ENCODE measurements around the gene PCBP3. TPM values are rescaled to one million over a fixed set of nuclear protein-coding genes. Genes with fewer than 3 reads are reported as not detected.

PCBP3 gene
- total RNA-seq, 1 donor from 2014 or later = 3.8 TPM

DNA sequence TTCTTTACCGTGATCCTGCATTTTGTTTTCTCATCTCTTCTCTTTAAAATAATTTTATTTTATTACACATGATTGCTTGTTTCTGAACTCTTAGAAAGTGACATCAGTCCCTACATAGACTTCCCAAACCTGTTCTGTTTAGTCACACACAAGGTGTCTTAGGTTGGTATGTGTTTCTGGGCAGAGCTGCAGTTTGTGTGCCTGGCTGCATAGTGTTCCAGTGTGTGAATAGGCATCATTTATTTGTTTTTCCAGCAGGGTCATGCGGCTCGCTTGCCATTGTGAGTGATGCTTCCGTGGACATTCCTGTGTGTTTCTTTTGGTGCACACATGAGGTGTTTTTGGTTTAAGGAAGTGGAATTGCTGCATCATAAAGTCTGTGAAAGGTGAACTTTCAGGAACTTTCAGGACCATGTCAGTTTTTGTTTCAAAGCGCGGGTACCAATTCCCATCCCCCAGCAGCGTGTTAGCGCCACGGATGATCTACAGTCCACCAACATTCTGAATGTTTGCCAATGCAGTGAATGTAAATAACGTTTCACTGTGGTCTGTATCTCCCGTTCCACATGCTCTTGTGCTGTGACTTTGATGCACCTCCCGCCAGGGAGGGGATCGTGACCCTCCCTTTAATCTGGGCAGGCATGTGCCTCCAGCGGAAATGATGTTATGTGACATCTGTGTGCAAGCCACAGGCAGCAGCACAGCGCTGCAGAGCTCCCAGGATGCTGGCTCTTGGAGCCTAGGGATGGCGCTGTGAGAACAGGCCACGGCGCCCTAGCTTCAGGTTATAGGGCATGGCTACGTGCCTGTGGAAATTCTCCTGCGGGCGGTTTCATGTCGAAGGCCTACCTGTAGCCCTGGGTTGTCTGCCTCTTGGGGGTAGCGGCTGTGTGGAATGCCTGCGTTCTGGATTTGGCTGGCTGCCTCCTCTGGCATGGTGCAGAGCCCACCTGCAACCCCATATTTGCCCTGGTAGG, 193.5 kb downstream of the PCBP3 start:
- TF ChIP-seq, protein P1, sequence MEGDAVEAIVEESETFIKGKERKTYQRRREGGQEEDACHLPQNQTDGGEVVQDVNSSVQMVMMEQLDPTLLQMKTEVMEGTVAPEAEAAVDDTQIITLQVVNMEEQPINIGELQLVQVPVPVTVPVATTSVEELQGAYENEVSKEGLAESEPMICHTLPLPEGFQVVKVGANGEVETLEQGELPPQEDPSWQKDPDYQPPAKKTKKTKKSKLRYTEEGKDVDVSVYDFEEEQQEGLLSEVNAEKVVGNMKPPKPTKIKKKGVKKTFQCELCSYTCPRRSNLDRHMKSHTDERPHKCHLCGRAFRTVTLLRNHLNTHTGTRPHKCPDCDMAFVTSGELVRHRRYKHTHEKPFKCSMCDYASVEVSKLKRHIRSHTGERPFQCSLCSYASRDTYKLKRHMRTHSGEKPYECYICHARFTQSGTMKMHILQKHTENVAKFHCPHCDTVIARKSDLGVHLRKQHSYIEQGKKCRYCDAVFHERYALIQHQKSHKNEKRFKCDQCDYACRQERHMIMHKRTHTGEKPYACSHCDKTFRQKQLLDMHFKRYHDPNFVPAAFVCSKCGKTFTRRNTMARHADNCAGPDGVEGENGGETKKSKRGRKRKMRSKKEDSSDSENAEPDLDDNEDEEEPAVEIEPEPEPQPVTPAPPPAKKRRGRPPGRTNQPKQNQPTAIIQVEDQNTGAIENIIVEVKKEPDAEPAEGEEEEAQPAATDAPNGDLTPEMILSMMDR (IDR thresholded peaks at IDR 0.05) = no peak
- Histone ChIP-seq H3K4me3 (no peak overlapping the region), H3K36me3 (no peaks in the 10 kb centered on the region), H3K4me1 (no peaks in the 10 kb centered on the region), H3K27ac (no peak overlapping the region), H3K9me3 (peaks cover 7% of the 10 kb centered on the region), H3K27me3 (no peaks in the 10 kb centered on the region)
- intact Hi-C loops (cut with DNase I) = no loop called here
- ATAC-seq (no peak), DNase-seq (no peak)

DNA sequence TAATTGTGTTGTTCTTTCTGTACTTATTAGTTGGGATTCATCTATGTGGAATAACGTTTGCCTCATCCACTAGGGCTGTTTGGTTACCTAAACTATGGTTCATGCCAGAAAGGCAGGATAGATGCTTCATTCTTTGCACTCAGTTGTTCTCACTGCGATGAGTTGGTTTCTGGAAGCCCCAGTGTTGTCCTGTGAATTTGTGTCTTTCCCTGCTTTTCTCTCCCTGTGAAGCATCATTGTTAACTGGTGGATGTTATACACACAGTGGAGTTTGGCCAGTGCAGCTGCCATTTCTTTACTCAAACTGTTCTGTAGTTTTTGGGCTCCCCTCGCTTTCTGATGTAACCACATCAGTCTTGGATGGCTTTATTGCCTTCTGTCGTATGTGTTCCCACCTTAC, 194.4 kb downstream of the PCBP3 start:
- no peak for DNase-seq
- H3K4me1 ChIP-seq = no peaks in the 10 kb centered on the region
- H3K27ac ChIP-seq = no peak overlapping the region
- H3K36me3 ChIP-seq = no peaks in the 10 kb centered on the region
- H3K4me3 ChIP-seq = no peak overlapping the region
- TF ChIP-seq, protein P1 (IDR thresholded peaks at IDR 0.05) = no peak
- peaks cover 7% of the 10 kb centered on the region for H3K9me3 ChIP-seq
- ATAC-seq = no peak
- intact Hi-C loops (cut with DNase I) = no loop called here
- no peaks in the 10 kb centered on the region for H3K27me3 ChIP-seq

DNA sequence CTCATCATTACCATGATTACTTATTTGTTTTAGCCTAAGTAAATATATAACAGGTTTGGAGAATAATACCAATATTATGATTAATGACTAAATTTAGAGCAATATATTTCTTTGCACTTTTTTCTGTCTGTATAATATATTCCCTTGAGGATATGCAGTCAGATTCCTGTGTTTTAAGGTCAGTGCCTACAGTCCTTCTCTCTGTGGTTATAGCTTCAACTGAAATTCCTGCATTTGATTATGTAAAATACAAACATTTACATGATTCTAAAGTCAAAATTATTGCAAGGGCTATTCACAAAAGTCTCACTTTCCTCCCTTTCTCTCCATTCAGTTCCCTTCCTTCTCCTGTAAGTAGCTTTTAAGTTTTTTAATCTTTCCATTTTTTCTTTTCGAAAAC, 195.1 kb downstream of the PCBP3 start:
- no peaks in the 10 kb centered on the region for H3K4me1 ChIP-seq
- H3K9me3 ChIP-seq = peaks cover 7% of the 10 kb centered on the region
- H3K36me3 ChIP-seq = no peaks in the 10 kb centered on the region
- TF ChIP-seq, protein P1 (IDR thresholded peaks at IDR 0.05) = no peak
- H3K4me3 ChIP-seq = no peak overlapping the region
- no peak for DNase-seq
- no peaks in the 10 kb centered on the region for H3K27me3 ChIP-seq
- ATAC-seq = no peak
- H3K27ac ChIP-seq = no peak overlapping the region
- intact Hi-C loops (cut with DNase I) = no loop called here

DNA sequence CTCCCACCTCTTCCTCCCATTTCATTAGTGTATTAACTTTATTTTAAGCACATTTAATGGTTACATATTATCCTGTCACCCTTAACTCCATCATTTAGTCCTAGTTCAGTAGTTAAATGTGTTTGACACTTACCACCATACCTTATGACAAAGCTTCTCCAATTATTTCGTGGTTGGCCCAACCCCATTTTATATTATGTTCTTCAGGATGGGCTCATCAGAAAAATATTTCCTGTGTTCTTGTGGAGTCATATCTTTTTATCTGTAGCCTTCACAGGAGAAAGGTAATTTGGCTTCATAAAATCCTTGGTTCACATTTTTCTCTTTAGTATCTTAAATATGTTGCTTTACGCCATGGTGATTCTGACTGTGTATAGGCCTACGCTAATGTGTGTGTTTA, 195.7 kb downstream of the PCBP3 start:
- no peaks in the 10 kb centered on the region for H3K36me3 ChIP-seq
- TF ChIP-seq, protein P1 (IDR thresholded peaks at IDR 0.05) = no peak
- ATAC-seq = no peak

DNA sequence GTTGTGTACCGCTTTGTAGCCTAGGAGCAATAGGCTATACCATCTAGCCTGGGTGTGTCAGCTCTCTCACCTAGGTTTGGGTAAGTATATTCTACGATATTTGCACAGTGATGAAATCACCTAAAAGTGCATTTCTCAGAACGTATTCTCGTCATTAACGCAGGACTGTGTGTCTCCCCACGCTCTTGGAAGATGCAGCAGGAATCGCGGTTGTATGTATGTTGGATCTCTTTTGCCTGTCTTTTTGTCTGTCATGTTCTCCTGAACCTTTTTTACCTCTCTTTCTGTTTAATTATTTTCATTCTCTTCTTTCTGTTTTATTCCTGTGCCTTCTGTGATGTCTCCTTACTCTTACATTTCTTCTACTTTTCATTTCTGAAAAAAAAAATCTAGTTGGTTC, 197.5 kb downstream of the PCBP3 start:
- intact Hi-C loops (cut with DNase I) = no loop called here
- Histone ChIP-seq H3K9me3 (peaks cover 7% of the 10 kb centered on the region), H3K4me3 (no peak overlapping the region), H3K36me3 (no peaks in the 10 kb centered on the region), H3K27ac (no peak overlapping the region), H3K27me3 (no peaks in the 10 kb centered on the region), H3K4me1 (no peaks in the 10 kb centered on the region)
- DNase-seq (no peak), ATAC-seq (no peak)
- TF ChIP-seq, protein P1 (IDR thresholded peaks at IDR 0.05) = no peak

More for the DNA sequence above, 195.7 kb downstream of the PCBP3 start:
- Histone ChIP-seq H3K9me3 (peaks cover 7% of the 10 kb centered on the region), H3K4me1 (no peaks in the 10 kb centered on the region), H3K27me3 (no peaks in the 10 kb centered on the region), H3K4me3 (no peak overlapping the region), H3K27ac (no peak overlapping the region)
- intact Hi-C loops (cut with DNase I) = no loop called here
- DNase-seq = no peak
